Caco-2 (cell line): Measurements from ENCODE around the gene DNAJB2. TPM values are rescaled to one million over a fixed set of nuclear protein-coding genes. Genes with fewer than 3 reads are reported as not detected.
A peak's percentile ranks its signal among the peaks of the same experiment; 100 is the strongest.

Experiments
- BruUV-seq: library from RNA; stranded (reverse); fragments of 400-500 nt; replicated peaks from 2 replicates; lab custom pipeline; 2021; lab: Mats Ljungman, UMichigan
- CTCF ChIA-PET: fragments of 300-600 bp; sonication (Branson Sonifier 250); formaldehyde crosslinking; loops from one replicate; lab custom pipeline; 2022; ENCODE audit warnings: antibody characterized with exemption; lab: Charles Lee
- POLR2A ChIA-PET: fragments of 300-600 bp; sonication (Branson Sonifier 250); formaldehyde crosslinking; loops from one replicate; lab custom pipeline; 2022; ENCODE audit warnings: antibody characterized with exemption; lab: Charles Lee
- DNase-seq, 2 experiments: peaks; one replicate each; pipeline versions ENCODE4 v3.0.0 to v3.0.0-alpha.2; 2020 to 2022
- H3K27me3 ChIP-seq: replicated peaks from 2 replicates; pipeline ENCODE4 v1.6.0; 2011; ENCODE audit warnings: low read length; ENCODE audit not compliant: control insufficient read depth, insufficient read depth
- H3K36me3 ChIP-seq: 2 replicates; pipeline ENCODE4 v1.5.1; 2011; ENCODE audit warnings: low read length; ENCODE audit not compliant: control insufficient read depth, insufficient read depth
- H3K4me1 ChIP-seq: fragments of 250-450 bp; sonication (Bioruptor Pico); 2 replicates; pipeline ENCODE4 v1.5.1; 2020; ENCODE audit warnings: mild to moderate bottlenecking
- H3K4me3 ChIP-seq: 2 replicates; pipeline ENCODE4 v1.5.1; 2011; ENCODE audit warnings: low read depth, mild to moderate bottlenecking, control low read depth, low read length
- H3K9me3 ChIP-seq: fragments of 250-450 bp; sonication (Bioruptor Pico); 2 replicates; pipeline ENCODE4 v1.5.1; 2020; ENCODE audit warnings: mild to moderate bottlenecking, moderate library complexity
- H3K27ac Mint-ChIP-seq: one replicate; pipeline ENCODE4 v1.8.0; 2022; ENCODE audit warnings: mixed read lengths; ENCODE audit not compliant: unreplicated experiment
- H3K27me3 Mint-ChIP-seq: one replicate; pipeline ENCODE4 v1.8.0; 2022; ENCODE audit warnings: mixed read lengths; ENCODE audit not compliant: insufficient read depth, unreplicated experiment
- H3K36me3 Mint-ChIP-seq: one replicate; pipeline ENCODE4 v1.8.0; 2022; ENCODE audit warnings: mild to moderate bottlenecking, mixed read lengths; ENCODE audit not compliant: insufficient read depth, unreplicated experiment
- H3K4me1 Mint-ChIP-seq: one replicate; pipeline ENCODE4 v1.8.0; 2022; ENCODE audit warnings: low read depth, mixed read lengths; ENCODE audit not compliant: unreplicated experiment
- H3K4me3 Mint-ChIP-seq: one replicate; pipeline ENCODE4 v1.8.0; 2022; ENCODE audit warnings: mild to moderate bottlenecking, moderate library complexity, mixed read lengths; ENCODE audit not compliant: unreplicated experiment
- H3K9me3 Mint-ChIP-seq: one replicate; pipeline ENCODE4 v1.8.0; 2022; ENCODE audit warnings: mixed read lengths; ENCODE audit not compliant: unreplicated experiment
- intact Hi-C: fragments of 100-400 bp; cut with micrococcal nuclease; formaldehyde crosslinking; loops from one replicate; pipeline ENCODE4 v1.10.0; 2022; ENCODE audit not compliant: unreplicated experiment
- total RNA-seq: library from RNA; stranded (reverse); gene quantifications from 2 replicates; pipeline ENCODE4 v1.2.3, GENCODE V29; 2022
- TF ChIP-seq, protein P1 (sequence below), 2 experiments: fragments of 200-600 bp in 1 of 2; IDR thresholded peaks; 1 replicate in 1 of 2; 2 replicates in 1 of 2; pipeline versions ENCODE4 v1.5.1 to v1.8.0; 2011 to 2022; ENCODE audit warnings: antibody characterized with exemption in 1 of 2, control low read depth in 1 of 2, inconsistent platforms in 1 of 2, low read depth in 1 of 2, low read length in 1 of 2, mild to moderate bottlenecking in 1 of 2, moderate library complexity in 1 of 2; ENCODE audit not compliant: insufficient read depth in 1 of 2, severe bottlenecking in 1 of 2, unreplicated experiment in 1 of 2

DNAJB2 gene
- total RNA-seq, 1 experiment from 2014 or later = 61.2 TPM

DNA sequence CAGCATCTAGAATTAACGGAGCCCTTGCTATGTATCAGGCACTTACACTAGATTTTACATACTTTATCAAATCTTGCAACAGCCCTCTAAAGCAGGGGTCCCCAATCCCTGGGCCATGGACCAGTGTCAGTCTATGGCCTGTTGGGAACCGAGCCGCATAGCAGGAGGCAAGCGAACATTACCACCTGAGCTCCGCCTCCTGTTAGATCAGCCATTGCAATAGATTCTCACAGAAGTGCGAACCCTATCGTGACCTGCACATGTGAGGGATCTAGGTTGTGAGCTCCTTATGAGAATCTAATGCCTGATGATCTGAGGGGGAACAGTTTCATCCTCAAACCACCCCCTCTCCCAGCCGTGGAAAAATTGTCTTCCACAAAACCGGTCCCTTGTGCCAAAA is 13.4 kb downstream of the DNAJB2 start:
- ChIA-PET CTCF (no interaction called here), POLR2A (interaction anchor here (0.6 kb wide), 1 partner anchor 95 kb away, joined by 8 read pairs; the partner anchor contains the start of gene DNPEP)
- Histone ChIP-seq H3K27me3 (no peaks in the 10 kb centered on the region), H3K4me3 (no peak overlapping the region), H3K36me3 (no peaks in the 10 kb centered on the region), H3K4me1 (0 out of 2 replicates have a peak, but pooled peaks cover 4% of the 10 kb centered on the region), H3K9me3 (no peaks in the 10 kb centered on the region)
- TF ChIP-seq, protein P1, sequence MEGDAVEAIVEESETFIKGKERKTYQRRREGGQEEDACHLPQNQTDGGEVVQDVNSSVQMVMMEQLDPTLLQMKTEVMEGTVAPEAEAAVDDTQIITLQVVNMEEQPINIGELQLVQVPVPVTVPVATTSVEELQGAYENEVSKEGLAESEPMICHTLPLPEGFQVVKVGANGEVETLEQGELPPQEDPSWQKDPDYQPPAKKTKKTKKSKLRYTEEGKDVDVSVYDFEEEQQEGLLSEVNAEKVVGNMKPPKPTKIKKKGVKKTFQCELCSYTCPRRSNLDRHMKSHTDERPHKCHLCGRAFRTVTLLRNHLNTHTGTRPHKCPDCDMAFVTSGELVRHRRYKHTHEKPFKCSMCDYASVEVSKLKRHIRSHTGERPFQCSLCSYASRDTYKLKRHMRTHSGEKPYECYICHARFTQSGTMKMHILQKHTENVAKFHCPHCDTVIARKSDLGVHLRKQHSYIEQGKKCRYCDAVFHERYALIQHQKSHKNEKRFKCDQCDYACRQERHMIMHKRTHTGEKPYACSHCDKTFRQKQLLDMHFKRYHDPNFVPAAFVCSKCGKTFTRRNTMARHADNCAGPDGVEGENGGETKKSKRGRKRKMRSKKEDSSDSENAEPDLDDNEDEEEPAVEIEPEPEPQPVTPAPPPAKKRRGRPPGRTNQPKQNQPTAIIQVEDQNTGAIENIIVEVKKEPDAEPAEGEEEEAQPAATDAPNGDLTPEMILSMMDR (IDR thresholded peaks at IDR 0.05; ENCODE audit: insufficient read depth in 1 of 2, low read depth in 1 of 2, low read length in 1 of 2, severe bottlenecking in 1 of 2, unreplicated experiment in 1 of 2) = no peak
- peaks cover 11% of the 10 kb centered on the region for H3K36me3 Mint-ChIP-seq
- no peaks in the 10 kb centered on the region for H3K9me3 Mint-ChIP-seq
- no peak for DNase-seq
- no peak overlapping the region for H3K27ac Mint-ChIP-seq
- H3K27me3 Mint-ChIP-seq = no peaks in the 10 kb centered on the region
- no TSS peak for BruUV-seq
- no peak overlapping the region for H3K4me3 Mint-ChIP-seq
- intact Hi-C loops = no loop called here
- H3K4me1 Mint-ChIP-seq = no peaks in the 10 kb centered on the region

DNA sequence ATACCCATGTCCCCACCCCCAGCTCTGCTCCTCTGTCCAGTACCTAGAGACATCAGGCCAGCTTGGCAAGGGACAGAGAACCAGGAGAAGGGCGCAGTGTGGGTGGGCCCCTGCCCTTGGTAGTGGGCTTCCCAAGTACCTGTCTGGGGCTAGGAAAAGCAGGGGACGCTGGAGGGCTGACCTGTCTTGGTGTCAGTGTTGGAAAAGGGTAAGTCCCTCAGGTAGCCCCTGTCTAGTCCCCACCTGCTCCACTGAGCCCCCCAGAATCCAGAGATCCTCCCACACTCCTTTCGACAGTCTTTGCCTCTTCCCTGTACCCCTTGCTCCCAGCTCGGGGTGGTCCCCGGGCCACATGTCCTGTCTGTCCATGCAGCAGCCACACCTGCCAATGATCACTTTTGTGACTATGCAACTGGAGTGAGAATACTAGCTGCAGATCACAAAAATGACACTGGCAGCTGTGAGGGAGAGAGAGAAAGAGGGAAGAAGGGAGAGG is 14.6 kb downstream of the DNAJB2 start:
- H3K36me3 ChIP-seq = no peaks in the 10 kb centered on the region
- TF ChIP-seq, protein P1 (IDR thresholded peaks at IDR 0.05; ENCODE audit: insufficient read depth in 1 of 2, low read depth in 1 of 2, low read length in 1 of 2, severe bottlenecking in 1 of 2, unreplicated experiment in 1 of 2) = no peak

DNA sequence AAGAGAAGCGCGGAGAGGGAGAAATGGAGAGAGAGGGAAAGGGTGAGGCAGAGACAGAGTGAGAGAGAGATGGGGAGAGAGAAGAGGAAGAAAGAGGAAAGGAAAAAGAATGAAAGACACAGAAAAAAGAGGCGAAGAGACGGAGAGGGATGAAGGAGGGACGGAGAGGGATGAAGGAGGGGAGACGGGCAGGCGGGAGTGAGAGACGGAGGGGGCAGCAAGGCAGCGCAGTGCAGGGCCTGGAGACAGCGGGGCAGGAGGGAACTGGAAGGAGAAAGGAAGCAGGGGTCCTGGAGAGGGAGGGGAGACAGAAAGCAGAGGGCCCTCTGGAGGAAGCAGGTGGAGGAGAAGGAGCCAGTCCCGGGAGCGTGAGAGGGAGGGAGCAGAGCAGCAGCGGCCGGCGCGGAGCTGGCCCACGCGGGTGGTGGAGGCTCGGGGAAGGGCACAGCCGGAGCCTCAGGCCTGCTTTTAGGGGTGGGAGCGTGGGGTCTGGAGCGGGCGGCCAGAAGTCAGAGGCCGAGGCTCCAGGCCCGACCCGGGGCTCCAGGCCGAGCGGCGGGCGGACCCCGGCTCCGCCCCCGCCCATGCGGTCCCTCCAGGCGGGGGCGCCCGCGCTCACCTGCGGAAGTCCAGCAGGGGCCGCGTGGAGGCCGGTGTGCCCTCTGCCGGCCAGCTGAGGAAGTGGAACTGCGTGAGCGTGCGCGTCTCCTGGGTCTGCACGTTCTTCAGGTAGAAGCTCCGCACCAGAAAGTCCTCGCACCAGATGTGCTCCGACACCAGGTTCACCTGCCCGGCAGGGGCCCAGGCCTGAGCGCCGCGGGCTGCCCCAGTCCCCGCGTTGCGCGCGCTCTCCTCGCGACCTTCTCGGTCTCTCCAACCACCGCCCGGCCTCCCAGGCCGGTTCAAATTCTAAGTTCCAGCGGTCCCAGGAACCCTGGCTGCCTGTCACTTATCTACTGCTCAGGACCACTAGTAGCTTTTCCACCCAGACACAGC is 15.5 kb downstream of the DNAJB2 start:
- H3K27ac Mint-ChIP-seq = peak overlapping the region; percentile 22
- Histone ChIP-seq H3K27me3 (no peaks in the 10 kb centered on the region; the same call in 1 of the 2 replicates), H3K4me3 (peak overlapping the region; percentile 57), H3K36me3 (no peaks in the 10 kb centered on the region), H3K9me3 (no peaks in the 10 kb centered on the region), H3K4me1 (peaks cover 4% of the 10 kb centered on the region; the same call in 1 of the 2 replicates)
- intact Hi-C loops = loop anchor here (1.0 to 5.0 kb wide), 4 partner anchors 17 to 237 kb away; no protein-coding TSS in a partner anchor
- H3K4me3 Mint-ChIP-seq = peak overlapping the region; percentile 71
- no peaks in the 10 kb centered on the region for H3K9me3 Mint-ChIP-seq
- TF ChIP-seq, protein P1 (IDR thresholded peaks at IDR 0.05; ENCODE audit: insufficient read depth in 1 of 2, low read depth in 1 of 2, low read length in 1 of 2, severe bottlenecking in 1 of 2, unreplicated experiment in 1 of 2) = peak; percentile 98 to 99
- no TSS peak for BruUV-seq
- POLR2A ChIA-PET = interaction anchor here (0.6 to 1.2 kb wide), 7 partner anchors 16 to 400 kb away, joined by 3 to 10 read pairs (median 5); partner anchors contain the start of genes DNAJB2, DNPEP, SLC23A3 and ZFAND2B
- no peaks in the 10 kb centered on the region for H3K4me1 Mint-ChIP-seq
- H3K27me3 Mint-ChIP-seq = no peaks in the 10 kb centered on the region
- DNase-seq = peak; percentile 91 to 95
- CTCF ChIA-PET = interaction anchor here (0.5 to 2.6 kb wide), 48 partner anchors 9 to 1378 kb away, joined by 3 to 92 read pairs (median 4); partner anchors contain the start of genes ABCB6, ANKZF1, ATG9A and CDK5R2
- peaks cover 10% of the 10 kb centered on the region for H3K36me3 Mint-ChIP-seq

More for the DNA sequence above, 14.6 kb downstream of the DNAJB2 start:
- ChIA-PET CTCF (interaction anchor here (2.1 kb wide), 1 partner anchor 49 kb away, joined by 10 read pairs; the partner anchor contains the start of genes GLB1L and STK16), POLR2A (no interaction called here)
- no peak overlapping the region for H3K4me3 ChIP-seq
- H3K27me3 ChIP-seq = no peaks in the 10 kb centered on the region
- Mint-ChIP-seq H3K27ac (no peak overlapping the region), H3K27me3 (no peaks in the 10 kb centered on the region), H3K4me3 (peak overlapping the region; percentile 71), H3K4me1 (no peaks in the 10 kb centered on the region), H3K36me3 (peaks cover 11% of the 10 kb centered on the region), H3K9me3 (no peaks in the 10 kb centered on the region)
- no TSS peak for BruUV-seq
- intact Hi-C loops = loop anchor here (2.0 kb wide), 2 partner anchors 45 to 75 kb away; no protein-coding TSS in a partner anchor
- H3K4me1 ChIP-seq = peaks cover 4% of the 10 kb centered on the region; the same call in 1 of the 2 replicates
- H3K9me3 ChIP-seq = no peaks in the 10 kb centered on the region
- no peak for DNase-seq
